Panc1 (cell line): Measurements from ENCODE around the gene PTPN18. TPM values are rescaled to one million over a fixed set of nuclear protein-coding genes. Genes with fewer than 3 reads are reported as not detected.

Experiments
- ATAC-seq: fragments of 200-7000 bp; cut with Tn5 transposase; 2 replicates; pipeline ENCODE4 v1.9.1; 2020; ENCODE audit warnings: mild to moderate bottlenecking, moderate library complexity
- BruUV-seq: library from RNA; stranded (reverse); fragments of 400-500 nt; replicated peaks from 2 replicates; lab custom pipeline; 2021; lab: Mats Ljungman, UMichigan
- CTCF ChIA-PET: fragments of 300-600 bp; sonication (Branson Sonifier 250); formaldehyde crosslinking; loops from one replicate; lab custom pipeline; 2022; ENCODE audit warnings: antibody characterized with exemption; lab: Charles Lee
- POLR2A ChIA-PET: fragments of 300-600 bp; sonication (Branson Sonifier 250); formaldehyde crosslinking; loops from one replicate; lab custom pipeline; 2022; ENCODE audit warnings: antibody characterized with exemption; lab: Charles Lee
- DNase-seq: peaks from one replicate; pipeline ENCODE4 v3.0.0-alpha.2; 2010; ENCODE audit warnings: low read depth, low spot score
- H3K27ac ChIP-seq: 2 replicates; pipeline ENCODE4 v1.5.1; 2011; ENCODE audit warnings: mild to moderate bottlenecking, low read length, inconsistent platforms
- H3K27me3 ChIP-seq: fragments of 200-500 bp; sonication (Bioruptor generic); 2 replicates; pipeline ENCODE4 v1.6.0; 2014; ENCODE audit warnings: low read length, inconsistent platforms; ENCODE audit not compliant: control insufficient read depth, insufficient read depth
- H3K36me3 ChIP-seq: fragments of 200-500 bp; sonication (Bioruptor generic); 2 replicates; pipeline ENCODE4 v1.5.1; 2014; ENCODE audit warnings: inconsistent platforms, mild to moderate bottlenecking, low read length, moderate library complexity; ENCODE audit not compliant: control insufficient read depth, insufficient read depth
- H3K4me1 ChIP-seq: 2 replicates; pipeline ENCODE4 v1.5.1; 2011; ENCODE audit warnings: inconsistent platforms, mild to moderate bottlenecking, low read length, moderate library complexity; ENCODE audit not compliant: control insufficient read depth, insufficient read depth
- H3K4me3 ChIP-seq, 2 experiments: 2 replicates each; pipeline ENCODE4 v1.5.1; 2011 to 2012; ENCODE audit warnings: low read depth in 2 of 2, low read length in 2 of 2, mild to moderate bottlenecking in 2 of 2, inconsistent platforms in 1 of 2, moderate library complexity in 1 of 2
- H3K9me3 ChIP-seq: fragments of 200-500 bp; sonication (Bioruptor generic); 2 replicates; pipeline ENCODE4 v1.5.1; 2014; ENCODE audit warnings: low read depth, mild to moderate bottlenecking, inconsistent platforms, low read length, moderate library complexity; ENCODE audit not compliant: control insufficient read depth, insufficient read depth
- POLR2AphosphoS5 ChIP-seq: IDR thresholded peaks from 2 replicates; pipeline ENCODE4 v1.6.1; 2012; ENCODE audit warnings: mild to moderate bottlenecking, low read depth, low read length, moderate library complexity
- SIN3A ChIP-seq: IDR thresholded peaks from 2 replicates; pipeline ENCODE4 v1.6.1; 2012; ENCODE audit warnings: low read depth, mild to moderate bottlenecking, low read length, moderate library complexity, borderline replicate concordance; ENCODE audit not compliant: insufficient read depth
- TCF7L2 ChIP-seq: IDR thresholded peaks from 2 replicates; pipeline ENCODE4 v1.6.1; 2011; ENCODE audit warnings: mild to moderate bottlenecking, low read depth, low read length, inconsistent platforms
- in situ Hi-C: cut with HindIII; loops from 2 replicates; pipeline ENCODE4 v1.10.0; 2016; ENCODE audit warnings: low sequenced_read_pairs, low pct_unique_long_range_greater_than_20kb
- intact Hi-C: fragments of 100-400 bp; cut with micrococcal nuclease; formaldehyde crosslinking; loops from one replicate; pipeline ENCODE4 v1.10.0; 2022; ENCODE audit not compliant: unreplicated experiment
- total RNA-seq: library from RNA; stranded (reverse); gene quantifications from one replicate; pipeline ENCODE4 v1.2.1, GENCODE V29; 2021; ENCODE audit not compliant: unreplicated experiment
- TF ChIP-seq, protein P1 (sequence below), 2 experiments: IDR thresholded peaks; 2 replicates each; pipeline ENCODE4 v1.6.1; 2011 to 2012; ENCODE audit warnings: low read depth in 2 of 2, control low read depth in 1 of 2, low read length in 1 of 2, mild to moderate bottlenecking in 1 of 2, moderate library complexity in 1 of 2; ENCODE audit not compliant: insufficient read depth in 1 of 2
- TF ChIP-seq, protein P2 (sequence below): fragments of 450-650 bp; IDR thresholded peaks from 2 replicates; pipeline ENCODE4 v1.5.1; 2017; ENCODE audit warnings: mild to moderate bottlenecking

The PTPN18 gene
- total RNA-seq, 1 experiment from 2014 or later = 35.3 TPM

DNA sequence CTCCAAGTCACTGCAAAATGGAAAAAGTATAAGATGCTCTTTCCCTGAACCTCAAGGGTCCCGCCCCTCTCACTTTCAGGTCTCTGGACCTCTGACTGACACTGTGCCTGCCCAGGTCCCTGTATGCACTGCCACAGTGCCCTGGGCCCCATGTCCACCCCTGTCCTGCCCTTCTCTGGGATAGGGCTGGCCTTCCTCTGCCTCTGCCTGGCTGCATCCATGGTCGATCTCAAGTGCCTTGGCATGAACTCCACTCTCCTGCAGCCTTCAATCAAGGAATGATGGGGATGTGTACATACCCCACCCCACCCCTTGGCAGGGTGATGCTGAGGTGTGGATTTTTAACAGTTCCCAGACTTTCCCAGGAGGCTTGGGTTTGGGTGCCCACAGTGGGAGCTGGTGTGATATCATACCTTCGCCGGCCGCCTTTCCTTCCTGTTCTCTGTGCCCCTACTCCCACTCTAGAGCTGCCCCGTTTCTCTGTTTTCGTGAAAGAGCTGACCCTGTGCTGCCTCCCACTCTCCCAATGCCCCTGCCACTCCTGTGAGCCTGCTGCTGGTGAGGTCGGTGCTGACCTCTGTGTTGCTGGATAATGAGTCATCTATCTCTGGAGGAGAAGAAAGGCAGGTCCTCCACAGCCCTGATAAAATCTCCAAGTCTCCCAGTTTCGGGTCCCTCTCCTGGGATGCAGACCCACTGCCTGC lies 18.9 kb downstream of the PTPN18 start:
- Histone ChIP-seq H3K27me3 (no peaks in the 10 kb centered on the region), H3K36me3 (no peaks in the 10 kb centered on the region), H3K27ac (no peak overlapping the region), H3K4me3 (no peak overlapping the region), H3K4me1 (peaks cover 11% of the 10 kb centered on the region), H3K9me3 (no peaks in the 10 kb centered on the region)
- ChIA-PET POLR2A (no interaction called here), CTCF (no interaction called here)
- BruUV-seq = no TSS peak
- intact Hi-C loops (no loop called here), in situ Hi-C loops (no loop called here)
- ATAC-seq (no peak), DNase-seq (no peak)
- TF ChIP-seq, protein P1, sequence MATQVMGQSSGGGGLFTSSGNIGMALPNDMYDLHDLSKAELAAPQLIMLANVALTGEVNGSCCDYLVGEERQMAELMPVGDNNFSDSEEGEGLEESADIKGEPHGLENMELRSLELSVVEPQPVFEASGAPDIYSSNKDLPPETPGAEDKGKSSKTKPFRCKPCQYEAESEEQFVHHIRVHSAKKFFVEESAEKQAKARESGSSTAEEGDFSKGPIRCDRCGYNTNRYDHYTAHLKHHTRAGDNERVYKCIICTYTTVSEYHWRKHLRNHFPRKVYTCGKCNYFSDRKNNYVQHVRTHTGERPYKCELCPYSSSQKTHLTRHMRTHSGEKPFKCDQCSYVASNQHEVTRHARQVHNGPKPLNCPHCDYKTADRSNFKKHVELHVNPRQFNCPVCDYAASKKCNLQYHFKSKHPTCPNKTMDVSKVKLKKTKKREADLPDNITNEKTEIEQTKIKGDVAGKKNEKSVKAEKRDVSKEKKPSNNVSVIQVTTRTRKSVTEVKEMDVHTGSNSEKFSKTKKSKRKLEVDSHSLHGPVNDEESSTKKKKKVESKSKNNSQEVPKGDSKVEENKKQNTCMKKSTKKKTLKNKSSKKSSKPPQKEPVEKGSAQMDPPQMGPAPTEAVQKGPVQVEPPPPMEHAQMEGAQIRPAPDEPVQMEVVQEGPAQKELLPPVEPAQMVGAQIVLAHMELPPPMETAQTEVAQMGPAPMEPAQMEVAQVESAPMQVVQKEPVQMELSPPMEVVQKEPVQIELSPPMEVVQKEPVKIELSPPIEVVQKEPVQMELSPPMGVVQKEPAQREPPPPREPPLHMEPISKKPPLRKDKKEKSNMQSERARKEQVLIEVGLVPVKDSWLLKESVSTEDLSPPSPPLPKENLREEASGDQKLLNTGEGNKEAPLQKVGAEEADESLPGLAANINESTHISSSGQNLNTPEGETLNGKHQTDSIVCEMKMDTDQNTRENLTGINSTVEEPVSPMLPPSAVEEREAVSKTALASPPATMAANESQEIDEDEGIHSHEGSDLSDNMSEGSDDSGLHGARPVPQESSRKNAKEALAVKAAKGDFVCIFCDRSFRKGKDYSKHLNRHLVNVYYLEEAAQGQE (IDR thresholded peaks at IDR 0.05; ENCODE audit: insufficient read depth in 1 of 2, low read depth in 2 of 2, low read length in 1 of 2) = no peak
- TF ChIP-seq SIN3A (no peak), TCF7L2 (no peak), POLR2AphosphoS5 (no peak)
- TF ChIP-seq, protein P2, sequence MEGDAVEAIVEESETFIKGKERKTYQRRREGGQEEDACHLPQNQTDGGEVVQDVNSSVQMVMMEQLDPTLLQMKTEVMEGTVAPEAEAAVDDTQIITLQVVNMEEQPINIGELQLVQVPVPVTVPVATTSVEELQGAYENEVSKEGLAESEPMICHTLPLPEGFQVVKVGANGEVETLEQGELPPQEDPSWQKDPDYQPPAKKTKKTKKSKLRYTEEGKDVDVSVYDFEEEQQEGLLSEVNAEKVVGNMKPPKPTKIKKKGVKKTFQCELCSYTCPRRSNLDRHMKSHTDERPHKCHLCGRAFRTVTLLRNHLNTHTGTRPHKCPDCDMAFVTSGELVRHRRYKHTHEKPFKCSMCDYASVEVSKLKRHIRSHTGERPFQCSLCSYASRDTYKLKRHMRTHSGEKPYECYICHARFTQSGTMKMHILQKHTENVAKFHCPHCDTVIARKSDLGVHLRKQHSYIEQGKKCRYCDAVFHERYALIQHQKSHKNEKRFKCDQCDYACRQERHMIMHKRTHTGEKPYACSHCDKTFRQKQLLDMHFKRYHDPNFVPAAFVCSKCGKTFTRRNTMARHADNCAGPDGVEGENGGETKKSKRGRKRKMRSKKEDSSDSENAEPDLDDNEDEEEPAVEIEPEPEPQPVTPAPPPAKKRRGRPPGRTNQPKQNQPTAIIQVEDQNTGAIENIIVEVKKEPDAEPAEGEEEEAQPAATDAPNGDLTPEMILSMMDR = no peak

DNA sequence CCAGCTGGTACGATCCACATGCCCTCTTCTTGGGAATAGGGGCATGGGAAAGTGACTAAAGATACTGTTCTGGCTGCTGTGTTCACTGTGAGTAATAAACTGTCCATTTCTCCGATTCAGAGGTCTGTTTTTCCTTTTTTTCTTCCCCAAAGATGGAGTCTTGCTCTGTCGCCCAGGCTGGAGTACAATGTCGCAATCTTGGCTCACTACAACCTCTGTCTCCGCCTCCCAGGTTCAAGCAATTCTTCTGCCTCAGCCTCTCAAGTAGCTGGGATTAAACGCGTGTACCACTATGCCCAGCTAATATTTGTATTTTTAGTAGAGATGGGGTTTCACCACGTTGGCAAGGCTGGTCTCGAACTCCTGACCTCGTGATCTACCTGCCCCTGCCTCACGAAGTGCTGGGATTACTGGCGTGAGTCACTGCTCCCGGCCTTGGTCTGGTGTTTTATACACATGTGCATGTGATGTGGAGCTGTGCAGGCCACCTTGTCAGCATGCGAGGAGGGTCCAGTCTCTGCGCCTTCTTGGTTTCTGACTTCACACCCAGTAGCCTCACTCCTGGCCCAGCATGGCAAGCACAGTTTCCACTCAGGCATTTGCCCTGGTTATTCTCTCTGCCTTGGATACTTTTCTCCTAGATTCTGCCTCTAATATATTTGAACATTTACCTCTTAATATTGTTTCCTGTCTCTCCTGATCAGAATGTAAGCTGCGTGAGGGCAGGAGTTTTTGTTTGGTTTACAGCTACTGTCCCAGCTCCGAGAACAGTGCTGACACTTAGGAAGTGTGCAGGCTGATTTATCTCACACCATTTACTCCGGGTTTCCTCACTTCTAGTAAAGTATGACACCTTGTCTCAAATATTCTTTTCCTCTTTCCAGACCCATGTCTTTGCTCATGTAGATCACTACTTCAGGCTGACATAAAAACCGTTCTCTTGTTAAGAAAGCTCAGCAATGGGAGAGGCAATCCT lies 19.7 kb downstream of the PTPN18 start:
- CTCF ChIA-PET = no interaction called here
- no peaks in the 10 kb centered on the region for H3K9me3 ChIP-seq
- no peak overlapping the region for H3K4me3 ChIP-seq
- H3K4me1 ChIP-seq = peaks cover 11% of the 10 kb centered on the region
- no peaks in the 10 kb centered on the region for H3K27me3 ChIP-seq
- TF ChIP-seq POLR2AphosphoS5 = no peak
- TF ChIP-seq, protein P1 (IDR thresholded peaks at IDR 0.05; ENCODE audit: insufficient read depth in 1 of 2, low read depth in 2 of 2, low read length in 1 of 2) = no peak
- TF ChIP-seq, protein P2 = no peak
- TF ChIP-seq TCF7L2 = no peak
- no peak for TF ChIP-seq SIN3A
- ATAC-seq (no peak), DNase-seq (no peak)
- POLR2A ChIA-PET = no interaction called here
- no peaks in the 10 kb centered on the region for H3K36me3 ChIP-seq
- in situ Hi-C loops (no loop called here), intact Hi-C loops (no loop called here)
- H3K27ac ChIP-seq = no peak overlapping the region
- BruUV-seq = no TSS peak
